OCI-LY3 (cell line): Measurements from ENCODE around the gene FAM229A.

ENCODE experiments used
- EZH2phosphoT487 ChIP-seq: fragments of 200-600 bp; shearing (Covaris generic); IDR thresholded peaks from 2 replicates; pipeline ENCODE4 v1.6.1; 2018; ENCODE audit warnings: antibody characterized with exemption, mixed run types, low read depth
- TF ChIP-seq, protein P1 (sequence below): fragments of 200-600, 300-600 bp; sonication (generic); IDR thresholded peaks from 2 replicates; pipeline ENCODE4 v1.5.1; 2014; ENCODE audit warnings: antibody characterized with exemption, low read length, low read depth

DNA sequence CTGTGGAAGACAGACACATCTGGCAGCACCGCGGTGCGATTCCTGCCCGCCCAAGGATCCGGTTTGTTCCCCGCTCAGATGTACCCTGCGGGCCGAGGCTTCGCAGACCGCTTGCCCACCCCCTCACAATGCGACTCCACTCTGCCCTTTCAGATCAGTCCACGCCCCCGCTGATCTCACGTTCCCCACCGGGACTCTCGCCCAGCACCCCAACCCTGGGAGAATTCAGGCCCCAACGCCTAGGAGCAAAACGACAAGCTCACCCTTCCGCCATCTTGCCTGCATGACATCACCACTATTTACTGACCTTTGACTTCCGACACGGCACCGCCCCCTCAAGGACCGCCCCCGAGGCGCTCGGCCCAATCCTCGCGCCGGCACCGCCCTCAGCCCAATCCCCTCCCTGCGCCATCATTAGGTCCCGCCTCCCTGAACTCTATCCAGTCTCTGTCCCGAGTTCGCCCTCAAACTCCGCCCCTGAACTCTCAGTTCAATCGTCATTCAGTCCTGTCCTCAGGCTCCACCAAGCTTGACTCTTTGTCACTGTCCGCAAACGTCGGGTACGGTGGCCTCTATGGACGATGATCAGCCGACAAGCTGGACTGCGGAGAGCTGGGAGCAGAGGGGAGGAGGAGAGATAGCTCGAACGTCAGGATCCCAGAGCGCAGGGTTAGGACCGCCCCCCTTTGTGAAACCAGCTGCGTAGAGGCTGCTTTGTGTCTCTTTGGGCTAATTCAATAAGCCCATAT is 32.0 kb upstream of the FAM229A start, which contains the start of gene BSDC1:
- TF ChIP-seq, protein P1, sequence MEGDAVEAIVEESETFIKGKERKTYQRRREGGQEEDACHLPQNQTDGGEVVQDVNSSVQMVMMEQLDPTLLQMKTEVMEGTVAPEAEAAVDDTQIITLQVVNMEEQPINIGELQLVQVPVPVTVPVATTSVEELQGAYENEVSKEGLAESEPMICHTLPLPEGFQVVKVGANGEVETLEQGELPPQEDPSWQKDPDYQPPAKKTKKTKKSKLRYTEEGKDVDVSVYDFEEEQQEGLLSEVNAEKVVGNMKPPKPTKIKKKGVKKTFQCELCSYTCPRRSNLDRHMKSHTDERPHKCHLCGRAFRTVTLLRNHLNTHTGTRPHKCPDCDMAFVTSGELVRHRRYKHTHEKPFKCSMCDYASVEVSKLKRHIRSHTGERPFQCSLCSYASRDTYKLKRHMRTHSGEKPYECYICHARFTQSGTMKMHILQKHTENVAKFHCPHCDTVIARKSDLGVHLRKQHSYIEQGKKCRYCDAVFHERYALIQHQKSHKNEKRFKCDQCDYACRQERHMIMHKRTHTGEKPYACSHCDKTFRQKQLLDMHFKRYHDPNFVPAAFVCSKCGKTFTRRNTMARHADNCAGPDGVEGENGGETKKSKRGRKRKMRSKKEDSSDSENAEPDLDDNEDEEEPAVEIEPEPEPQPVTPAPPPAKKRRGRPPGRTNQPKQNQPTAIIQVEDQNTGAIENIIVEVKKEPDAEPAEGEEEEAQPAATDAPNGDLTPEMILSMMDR = no peak
- no peak for TF ChIP-seq EZH2phosphoT487
